OCI-LY7 (cell line): ENCODE measurements around the gene GPANK1. TPM values are rescaled to one million over a fixed set of nuclear protein-coding genes. Genes with fewer than 3 reads are reported as not detected.

Experiments used
- BruUV-seq: library from RNA; stranded (reverse); fragments of 400-500 nt; replicated peaks from 2 replicates; lab custom pipeline; 2021; lab: Mats Ljungman, UMichigan
- CTCF ChIA-PET: fragments of 300-600 bp; sonication (Branson Sonifier 250); formaldehyde crosslinking; loops from one replicate; lab custom pipeline; 2022; ENCODE audit warnings: antibody characterized with exemption; ENCODE audit not compliant: unreplicated experiment; lab: Charles Lee
- POLR2A ChIA-PET: fragments of 300-600 bp; sonication (Branson Sonifier 250); formaldehyde crosslinking; loops from one replicate; lab custom pipeline; 2022; ENCODE audit warnings: antibody characterized with exemption; lab: Charles Lee
- DNase-seq: peaks from one replicate; pipeline ENCODE4 v3.0.0-alpha.2; 2015; ENCODE audit warnings: low spot score
- H2AFZ ChIP-seq: fragments of 200-600 bp; sonication (generic), shearing (Covaris generic); 2 replicates; pipeline ENCODE4 v1.6.1; 2014; ENCODE audit warnings: mild to moderate bottlenecking, antibody characterized with exemption, low read length, moderate library complexity
- H3K27ac ChIP-seq: fragments of 200-600 bp; sonication (generic); 2 replicates; pipeline ENCODE4 v1.5.1; 2014; ENCODE audit warnings: mixed run types, low read depth, mild to moderate bottlenecking, moderate library complexity, low read length, inconsistent platforms; ENCODE audit not compliant: poor library complexity, severe bottlenecking
- H3K36me3 ChIP-seq: fragments of 200-600 bp; sonication (generic); 2 replicates; pipeline ENCODE4 v1.6.1; 2014; ENCODE audit warnings: mild to moderate bottlenecking, antibody characterized with exemption, low read length, moderate library complexity, mixed read lengths; ENCODE audit not compliant: insufficient read depth
- H3K4me1 ChIP-seq: fragments of 200-600 bp; sonication (generic); 2 replicates; pipeline ENCODE4 v1.5.1; 2014; ENCODE audit warnings: mild to moderate bottlenecking, low read length; ENCODE audit not compliant: insufficient read depth, poor library complexity, severe bottlenecking
- H3K4me2 ChIP-seq: fragments of 200-600 bp; sonication (generic); 2 replicates; pipeline ENCODE4 v1.6.1; 2014; ENCODE audit warnings: mild to moderate bottlenecking, low read length
- H3K4me3 ChIP-seq: fragments of 200-600 bp; sonication (generic); 2 replicates; pipeline ENCODE4 v1.5.1; 2014; ENCODE audit warnings: mild to moderate bottlenecking, low read depth, low read length; ENCODE audit not compliant: poor library complexity, severe bottlenecking
- H3K79me2 ChIP-seq: fragments of 200-600 bp; sonication (generic); 2 replicates; pipeline ENCODE4 v1.6.1; 2016; ENCODE audit warnings: low read depth, mild to moderate bottlenecking, low read length, moderate library complexity, mixed read lengths; ENCODE audit not compliant: insufficient read depth
- H3K9me2 ChIP-seq: fragments of 200-600 bp; sonication (generic); 2 replicates; pipeline ENCODE4 v1.6.1; 2016; ENCODE audit warnings: mild to moderate bottlenecking, low read length, mixed read lengths; ENCODE audit not compliant: insufficient read depth
- H3K9me3 ChIP-seq: fragments of 200-600 bp; sonication (generic); 2 replicates; pipeline ENCODE4 v1.6.1; 2014; ENCODE audit warnings: mild to moderate bottlenecking, mixed run types, low read length, mixed read lengths
- H4K20me1 ChIP-seq: fragments of 200-600 bp; sonication (generic); 2 replicates; pipeline ENCODE4 v1.6.1; 2014; ENCODE audit warnings: mild to moderate bottlenecking, antibody characterized with exemption, low read length, moderate library complexity, mixed read lengths; ENCODE audit not compliant: insufficient read depth
- EZH2phosphoT487 ChIP-seq: fragments of 200-600 bp; sonication (generic); IDR thresholded peaks from 2 replicates; pipeline ENCODE4 v1.6.1; 2018; ENCODE audit warnings: low read depth, borderline replicate concordance, mild to moderate bottlenecking, mixed run types, antibody characterized with exemption, low read length, moderate library complexity, mixed read lengths
- intact Hi-C: fragments of 100-400 bp; cut with micrococcal nuclease; formaldehyde crosslinking; loops from one replicate; pipeline ENCODE4 v1.10.0; 2022; ENCODE audit not compliant: unreplicated experiment
- total RNA-seq, 2 experiments: library from RNA; depleted of rRNA in 1 of 2; stranded (reverse); fragments of >200 nt in 1 of 2; shearing (Covaris generic) in 1 of 2; gene quantifications; 2 replicates each; pipeline ENCODE4 v1.2.3, GENCODE V29; 2014 to 2022
- TF ChIP-seq, protein P1 (sequence below): fragments of 200-600 bp; sonication (generic); conservative IDR thresholded peaks from 2 replicates; pipeline ENCODE4 v1.5.1; 2014; ENCODE audit warnings: mild to moderate bottlenecking, antibody characterized with exemption, low read length, moderate library complexity, mixed read lengths

The GPANK1 gene
- total RNA-seq, 2 experiments from 2014 or later: 34.3 to 40.7 TPM

DNA sequence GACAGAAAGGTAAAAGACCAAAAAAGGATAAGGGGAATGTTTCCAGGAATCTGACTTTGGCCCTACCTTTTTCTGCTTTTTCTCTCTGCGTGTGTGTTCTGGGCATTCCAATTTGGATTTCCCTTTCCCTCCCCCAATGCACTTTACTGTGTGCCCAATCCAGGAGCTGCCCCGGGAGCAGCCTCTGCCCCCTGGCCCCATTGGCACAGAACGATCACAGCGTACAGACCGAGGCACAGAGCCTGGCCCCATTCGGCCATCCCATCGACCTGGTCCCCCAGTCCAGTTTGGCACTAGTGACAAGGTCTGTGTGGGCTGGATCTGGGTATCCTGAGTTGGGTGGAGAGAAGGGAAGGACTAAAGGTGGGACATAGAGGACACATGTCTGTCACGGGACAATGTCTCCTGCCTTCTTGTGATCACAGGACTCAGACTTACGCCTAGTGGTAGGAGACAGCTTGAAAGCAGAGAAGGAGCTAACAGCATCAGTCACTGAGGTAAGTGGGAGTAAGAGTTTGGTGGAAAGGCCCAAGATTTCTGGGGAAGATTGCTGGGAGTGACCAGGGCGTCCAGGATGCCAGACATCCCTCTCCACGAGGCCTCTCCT lies 29.7 kb downstream of the GPANK1 start:
- peaks cover 10% of the 10 kb centered on the region for H3K4me1 ChIP-seq
- no peak overlapping the region for H3K27ac ChIP-seq
- no peak overlapping the region for H3K4me3 ChIP-seq
- no TSS peak for BruUV-seq
- intact Hi-C loops: no loop called here
- peaks cover 99% of the 10 kb centered on the region for H3K36me3 ChIP-seq
- H4K20me1 ChIP-seq: no peaks in the 10 kb centered on the region; the same call in 1 of the 2 replicates
- no peak overlapping the region for H2AFZ ChIP-seq
- DNase-seq: no peak
- ChIA-PET POLR2A (no interaction called here), CTCF (no interaction called here)
- no peaks in the 10 kb centered on the region for H3K9me3 ChIP-seq
- no peaks in the 10 kb centered on the region for H3K79me2 ChIP-seq
- TF ChIP-seq, protein P1, sequence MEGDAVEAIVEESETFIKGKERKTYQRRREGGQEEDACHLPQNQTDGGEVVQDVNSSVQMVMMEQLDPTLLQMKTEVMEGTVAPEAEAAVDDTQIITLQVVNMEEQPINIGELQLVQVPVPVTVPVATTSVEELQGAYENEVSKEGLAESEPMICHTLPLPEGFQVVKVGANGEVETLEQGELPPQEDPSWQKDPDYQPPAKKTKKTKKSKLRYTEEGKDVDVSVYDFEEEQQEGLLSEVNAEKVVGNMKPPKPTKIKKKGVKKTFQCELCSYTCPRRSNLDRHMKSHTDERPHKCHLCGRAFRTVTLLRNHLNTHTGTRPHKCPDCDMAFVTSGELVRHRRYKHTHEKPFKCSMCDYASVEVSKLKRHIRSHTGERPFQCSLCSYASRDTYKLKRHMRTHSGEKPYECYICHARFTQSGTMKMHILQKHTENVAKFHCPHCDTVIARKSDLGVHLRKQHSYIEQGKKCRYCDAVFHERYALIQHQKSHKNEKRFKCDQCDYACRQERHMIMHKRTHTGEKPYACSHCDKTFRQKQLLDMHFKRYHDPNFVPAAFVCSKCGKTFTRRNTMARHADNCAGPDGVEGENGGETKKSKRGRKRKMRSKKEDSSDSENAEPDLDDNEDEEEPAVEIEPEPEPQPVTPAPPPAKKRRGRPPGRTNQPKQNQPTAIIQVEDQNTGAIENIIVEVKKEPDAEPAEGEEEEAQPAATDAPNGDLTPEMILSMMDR: no peak
- no peak for TF ChIP-seq EZH2phosphoT487
- no peak overlapping the region for H3K4me2 ChIP-seq
- no peaks in the 10 kb centered on the region for H3K9me2 ChIP-seq

DNA sequence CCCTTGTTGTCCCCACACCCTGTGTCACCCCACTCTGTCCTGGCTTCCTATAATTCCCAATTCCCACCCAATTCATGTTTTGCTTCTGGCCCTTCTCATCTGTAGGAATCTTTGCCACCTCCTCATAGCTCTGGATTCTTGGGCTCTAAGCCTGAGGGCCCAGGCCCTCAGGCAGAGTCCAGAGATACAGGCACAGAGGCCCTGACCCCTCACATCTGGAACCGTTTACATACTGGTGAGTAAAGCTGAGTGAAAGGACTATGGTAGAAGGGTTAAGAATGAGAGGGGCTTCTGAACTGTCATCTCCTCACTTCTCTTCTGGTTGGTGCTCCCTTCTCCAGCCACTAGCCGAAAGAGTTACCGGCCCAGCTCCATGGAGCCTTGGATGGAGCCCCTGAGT lies 30.7 kb downstream of the GPANK1 start:
- ChIA-PET POLR2A (interaction anchor here (0.6 to 1.0 kb wide), 3 partner anchors 11 to 29 kb away, joined by 3 to 4 read pairs (median 3); no protein-coding TSS in a partner anchor), CTCF (no interaction called here)
- H3K4me3 ChIP-seq: no peak overlapping the region
- peaks cover 10% of the 10 kb centered on the region for H3K4me1 ChIP-seq
- BruUV-seq: no TSS peak
- no peaks in the 10 kb centered on the region for H3K79me2 ChIP-seq
- no peaks in the 10 kb centered on the region; the same call in 1 of the 2 replicates for H4K20me1 ChIP-seq
- H3K9me2 ChIP-seq: no peaks in the 10 kb centered on the region
- no peak for DNase-seq
- H3K9me3 ChIP-seq: no peaks in the 10 kb centered on the region
- H3K4me2 ChIP-seq: no peak overlapping the region
- no peak overlapping the region for H2AFZ ChIP-seq
- no peak overlapping the region for H3K27ac ChIP-seq
- TF ChIP-seq, protein P1: no peak
- no peak for TF ChIP-seq EZH2phosphoT487
- H3K36me3 ChIP-seq: peaks cover 99% of the 10 kb centered on the region
- intact Hi-C loops: no loop called here

DNA sequence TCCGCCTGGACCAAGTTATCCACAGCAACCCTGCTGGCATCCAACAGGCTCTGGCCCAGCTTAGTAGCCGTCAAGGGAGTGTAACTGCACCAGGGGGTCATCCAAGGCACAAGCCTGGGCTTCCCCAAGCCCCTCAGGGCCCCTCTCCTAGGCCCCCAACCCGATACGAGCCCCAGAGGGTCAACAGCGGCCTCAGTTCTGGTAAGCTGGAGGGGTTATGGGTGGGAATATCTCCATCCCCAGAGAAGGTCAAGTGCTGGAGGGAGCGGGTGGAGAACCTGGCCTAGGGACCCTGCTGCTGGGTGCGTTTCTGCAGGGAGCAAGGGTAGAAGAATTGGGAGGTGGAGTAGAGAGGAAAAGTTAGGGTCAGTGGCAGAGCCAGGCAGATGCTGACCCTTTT lies 31.4 kb downstream of the GPANK1 start:
- POLR2A ChIA-PET: interaction anchor here (1.0 kb wide), 1 partner anchor 11 kb away, joined by 4 read pairs; no protein-coding TSS in a partner anchor

More for the DNA sequence above, 31.4 kb downstream of the GPANK1 start:
- Histone ChIP-seq H3K4me2 (no peak overlapping the region), H3K36me3 (peaks cover 100% of the 10 kb centered on the region), H4K20me1 (no peaks in the 10 kb centered on the region; the same call in 1 of the 2 replicates), H3K9me3 (no peaks in the 10 kb centered on the region), H3K9me2 (no peaks in the 10 kb centered on the region), H3K27ac (no peak overlapping the region), H3K4me3 (no peak overlapping the region), H3K4me1 (peaks cover 10% of the 10 kb centered on the region), H2AFZ (no peak overlapping the region), H3K79me2 (no peaks in the 10 kb centered on the region)
- no peak for TF ChIP-seq EZH2phosphoT487
- TF ChIP-seq, protein P1: no peak
- DNase-seq: no peak
- intact Hi-C loops: no loop called here
- CTCF ChIA-PET: no interaction called here
- no TSS peak for BruUV-seq
